Measurements from ENCODE around the gene RIC3.

The RIC3 gene, protein sequence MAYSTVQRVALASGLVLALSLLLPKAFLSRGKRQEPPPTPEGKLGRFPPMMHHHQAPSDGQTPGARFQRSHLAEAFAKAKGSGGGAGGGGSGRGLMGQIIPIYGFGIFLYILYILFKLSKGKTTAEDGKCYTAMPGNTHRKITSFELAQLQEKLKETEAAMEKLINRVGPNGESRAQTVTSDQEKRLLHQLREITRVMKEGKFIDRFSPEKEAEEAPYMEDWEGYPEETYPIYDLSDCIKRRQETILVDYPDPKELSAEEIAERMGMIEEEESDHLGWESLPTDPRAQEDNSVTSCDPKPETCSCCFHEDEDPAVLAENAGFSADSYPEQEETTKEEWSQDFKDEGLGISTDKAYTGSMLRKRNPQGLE

DNA sequence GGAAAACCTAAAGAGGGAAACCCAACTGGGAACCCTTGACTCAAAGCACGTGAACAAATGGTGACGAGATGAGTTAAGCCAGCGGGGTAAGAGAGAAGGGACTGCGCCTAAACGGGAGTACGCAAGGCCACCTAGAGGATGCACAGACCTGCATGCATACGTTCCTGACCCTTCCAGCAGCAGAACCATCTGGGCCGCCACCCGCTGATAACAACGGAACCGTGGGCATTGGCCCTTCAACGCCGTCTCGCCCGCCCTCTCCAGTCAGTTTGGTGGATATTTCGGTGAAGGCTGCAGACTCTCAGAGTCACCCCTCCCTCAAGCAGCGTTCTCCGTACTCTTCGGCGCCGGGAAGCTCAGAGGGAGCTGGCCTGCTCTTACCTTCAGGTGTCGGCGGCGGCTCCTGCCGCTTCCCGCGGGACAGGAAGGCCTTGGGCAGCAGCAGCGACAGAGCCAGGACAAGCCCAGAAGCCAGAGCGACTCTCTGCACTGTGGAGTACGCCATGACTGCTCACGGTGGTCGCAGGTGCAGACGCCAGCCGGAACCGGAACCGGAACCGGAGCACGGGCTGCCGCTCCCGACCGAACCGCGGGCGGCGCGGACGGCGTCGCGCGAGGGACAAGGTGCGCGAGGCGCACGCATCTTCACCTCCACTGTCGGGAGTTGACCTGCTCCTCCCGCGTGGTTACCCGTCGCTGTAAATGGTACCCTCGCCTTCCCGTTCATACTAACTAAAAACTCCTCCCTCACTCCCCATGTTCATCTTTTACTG is at the start of gene RIC3:
Gene RIC3 (minus strand): TSS at position 541 of the 773 bp plus-strand sequence. CDS start 36 bp downstream, at position 505.
- Histone ChIP-seq H3K36me3 (ENCODE audit: insufficient read depth, low read length) (no peaks in the 10 kb centered on the region), H3K9me3 (ENCODE audit: low read length) (no peaks in the 10 kb centered on the region), H2AFZ (ENCODE audit: low read depth, low read length) (peak within 1 kb of the TSS; percentile 69), H3K4me1 (ENCODE audit: insufficient read depth, low read length) (no peaks in the 10 kb centered on the region), H3K27me3 (ENCODE audit: insufficient read depth, low read length) (peaks cover 4% of the 10 kb centered on the region), H3K4me3 (ENCODE audit: low read length) (peak within 1 kb of the TSS; percentile 66)

DNA sequence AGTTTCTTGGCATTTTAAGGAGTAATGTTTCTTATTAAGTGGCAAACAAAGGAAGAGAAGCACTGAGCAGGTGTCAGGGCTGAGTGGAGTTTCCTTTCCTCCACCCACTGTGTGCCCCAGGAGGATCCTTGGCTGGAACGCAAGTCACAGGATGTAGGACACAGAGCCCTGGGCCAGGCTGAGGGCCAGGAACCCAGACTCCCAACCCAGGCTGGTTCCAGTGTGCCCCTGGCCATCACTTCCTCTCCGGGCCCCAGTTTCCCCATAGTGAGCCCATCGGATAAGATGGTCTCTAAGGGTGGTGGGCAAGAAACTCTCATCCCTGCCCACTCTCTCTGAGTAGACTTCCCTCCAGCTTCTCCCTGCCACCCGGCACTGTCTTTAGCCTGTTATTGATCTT is 49.6 kb upstream of the RIC3 start:
- Histone ChIP-seq H3K4me3 (ENCODE audit: low read length) (no peak overlapping the region), H3K27me3 (ENCODE audit: insufficient read depth, low read length) (peaks cover 21% of the 10 kb centered on the region), H3K9me3 (ENCODE audit: low read length) (no peaks in the 10 kb centered on the region), H3K4me1 (ENCODE audit: insufficient read depth, low read length) (no peaks in the 10 kb centered on the region), H3K36me3 (ENCODE audit: insufficient read depth, low read length) (no peaks in the 10 kb centered on the region), H2AFZ (ENCODE audit: low read depth, low read length) (no peak overlapping the region)

DNA sequence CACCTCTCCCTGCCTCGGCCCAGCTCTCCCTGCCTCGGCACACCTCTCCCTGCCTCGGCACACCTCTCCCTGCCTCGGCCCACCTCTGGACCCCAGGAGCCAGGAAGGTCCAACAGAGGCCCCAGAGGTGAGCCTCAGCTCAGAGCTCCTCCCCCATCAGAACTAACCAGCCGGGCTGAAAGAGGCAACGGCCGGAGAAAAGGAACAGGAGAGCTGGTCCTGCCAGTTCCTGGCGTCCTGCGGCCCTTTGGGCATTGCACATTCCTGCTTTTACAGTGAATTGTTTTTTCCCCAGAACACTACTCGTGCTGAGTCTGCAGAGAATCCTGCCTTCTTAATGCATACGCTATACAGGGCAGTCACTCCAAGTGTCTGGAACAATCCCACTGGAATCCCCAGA is 49.1 kb upstream of the RIC3 start:
- no peaks in the 10 kb centered on the region for H3K36me3 ChIP-seq (ENCODE audit: insufficient read depth, low read length)
- no peaks in the 10 kb centered on the region for H3K9me3 ChIP-seq (ENCODE audit: low read length)
- H3K27me3 ChIP-seq (ENCODE audit: insufficient read depth, low read length): peaks cover 21% of the 10 kb centered on the region
- no peak overlapping the region for H2AFZ ChIP-seq (ENCODE audit: low read depth, low read length)
- H3K4me3 ChIP-seq (ENCODE audit: low read length): no peak overlapping the region
- no peaks in the 10 kb centered on the region for H3K4me1 ChIP-seq (ENCODE audit: insufficient read depth, low read length)

DNA sequence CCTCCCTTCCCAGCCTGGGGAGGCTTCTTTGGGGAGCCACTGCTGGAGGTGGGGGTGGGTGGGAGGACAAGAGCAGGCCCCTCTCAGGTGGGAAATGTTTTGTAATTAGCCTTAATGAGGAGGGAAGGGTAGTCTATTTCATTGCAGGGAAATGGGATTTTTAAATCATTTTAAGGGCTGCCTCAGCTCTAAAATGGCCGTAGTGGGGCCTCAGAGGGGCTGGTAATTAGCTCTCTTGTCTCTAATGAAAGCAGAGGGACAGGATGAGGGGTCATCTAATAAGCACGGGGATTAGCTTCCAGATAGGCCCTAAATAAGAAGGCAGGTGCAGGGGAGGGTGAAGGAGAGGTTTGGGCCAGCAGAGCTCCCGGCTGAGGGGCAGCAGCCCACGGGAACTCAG is 48.3 kb upstream of the RIC3 start:
- Histone ChIP-seq H3K9me3 (ENCODE audit: low read length) (no peaks in the 10 kb centered on the region), H3K36me3 (ENCODE audit: insufficient read depth, low read length) (no peaks in the 10 kb centered on the region), H2AFZ (ENCODE audit: low read depth, low read length) (no peak overlapping the region), H3K4me1 (ENCODE audit: insufficient read depth, low read length) (no peaks in the 10 kb centered on the region), H3K27me3 (ENCODE audit: insufficient read depth, low read length) (peaks cover 21% of the 10 kb centered on the region), H3K4me3 (ENCODE audit: low read length) (no peak overlapping the region)

DNA sequence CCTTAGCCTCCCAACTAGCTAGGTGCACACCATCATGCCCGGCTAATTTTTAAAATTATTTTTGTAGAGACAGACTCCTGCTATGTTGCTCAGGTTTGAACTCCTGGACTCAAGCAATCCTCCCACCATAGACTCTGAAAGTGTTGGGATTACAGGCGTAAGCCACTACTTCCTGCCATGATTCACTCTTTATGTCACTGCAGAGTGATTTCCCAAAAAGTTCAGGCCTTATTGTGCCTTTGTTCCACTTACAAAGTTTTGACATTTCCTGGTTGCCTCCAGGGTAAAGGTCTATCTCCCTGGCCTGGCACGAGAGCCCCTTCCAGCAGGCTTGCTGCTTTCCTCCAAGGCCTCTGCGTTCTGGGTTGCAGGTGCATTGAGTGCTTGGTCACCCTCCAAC is 44.6 kb upstream of the RIC3 start:
- H3K9me3 ChIP-seq (ENCODE audit: low read length): no peaks in the 10 kb centered on the region
- peaks cover 27% of the 10 kb centered on the region for H3K27me3 ChIP-seq (ENCODE audit: insufficient read depth, low read length)
- H2AFZ ChIP-seq (ENCODE audit: low read depth, low read length): no peak overlapping the region

DNA sequence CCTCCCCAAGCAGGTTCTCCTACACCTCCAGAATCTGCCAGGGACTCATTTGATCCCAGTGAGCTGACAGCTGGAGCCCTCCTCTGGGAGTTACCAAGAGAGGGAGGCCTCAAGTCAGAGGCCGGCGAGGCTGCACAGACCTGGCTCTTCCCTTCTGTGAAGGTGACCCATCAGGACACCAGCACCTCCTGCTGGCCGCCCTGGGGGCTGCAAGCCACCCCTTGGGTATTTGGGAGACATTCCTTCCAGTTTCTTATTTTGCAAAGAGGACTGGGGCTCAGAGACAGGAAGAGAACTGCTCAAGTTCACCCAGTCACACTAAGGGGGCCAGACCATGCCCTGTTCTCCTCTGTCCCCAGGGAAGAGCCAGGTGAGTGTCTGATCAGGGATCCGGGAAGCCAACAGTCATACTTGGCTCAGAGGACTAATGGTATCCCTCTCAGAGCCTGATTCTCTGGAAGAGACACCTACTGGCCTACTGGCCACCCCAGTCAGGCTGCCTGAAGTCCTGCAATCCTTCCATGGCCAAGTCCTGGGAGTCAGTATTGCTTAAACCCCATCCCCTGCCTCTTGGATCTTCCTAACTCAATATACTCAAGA is 40.5 kb upstream of the RIC3 start:
- Histone ChIP-seq H3K36me3 (ENCODE audit: insufficient read depth, low read length) (no peaks in the 10 kb centered on the region), H2AFZ (ENCODE audit: low read depth, low read length) (no peak overlapping the region), H3K27me3 (ENCODE audit: insufficient read depth, low read length) (peaks cover 6% of the 10 kb centered on the region), H3K4me3 (ENCODE audit: low read length) (no peak overlapping the region), H3K9me3 (ENCODE audit: low read length) (no peaks in the 10 kb centered on the region), H3K4me1 (ENCODE audit: insufficient read depth, low read length) (peaks cover 12% of the 10 kb centered on the region)

More for the DNA sequence above, 44.6 kb upstream of the RIC3 start:
- no peaks in the 10 kb centered on the region for H3K36me3 ChIP-seq (ENCODE audit: insufficient read depth, low read length)
- H3K4me1 ChIP-seq (ENCODE audit: insufficient read depth, low read length): no peaks in the 10 kb centered on the region
- H3K4me3 ChIP-seq (ENCODE audit: low read length): no peak overlapping the region

DNA sequence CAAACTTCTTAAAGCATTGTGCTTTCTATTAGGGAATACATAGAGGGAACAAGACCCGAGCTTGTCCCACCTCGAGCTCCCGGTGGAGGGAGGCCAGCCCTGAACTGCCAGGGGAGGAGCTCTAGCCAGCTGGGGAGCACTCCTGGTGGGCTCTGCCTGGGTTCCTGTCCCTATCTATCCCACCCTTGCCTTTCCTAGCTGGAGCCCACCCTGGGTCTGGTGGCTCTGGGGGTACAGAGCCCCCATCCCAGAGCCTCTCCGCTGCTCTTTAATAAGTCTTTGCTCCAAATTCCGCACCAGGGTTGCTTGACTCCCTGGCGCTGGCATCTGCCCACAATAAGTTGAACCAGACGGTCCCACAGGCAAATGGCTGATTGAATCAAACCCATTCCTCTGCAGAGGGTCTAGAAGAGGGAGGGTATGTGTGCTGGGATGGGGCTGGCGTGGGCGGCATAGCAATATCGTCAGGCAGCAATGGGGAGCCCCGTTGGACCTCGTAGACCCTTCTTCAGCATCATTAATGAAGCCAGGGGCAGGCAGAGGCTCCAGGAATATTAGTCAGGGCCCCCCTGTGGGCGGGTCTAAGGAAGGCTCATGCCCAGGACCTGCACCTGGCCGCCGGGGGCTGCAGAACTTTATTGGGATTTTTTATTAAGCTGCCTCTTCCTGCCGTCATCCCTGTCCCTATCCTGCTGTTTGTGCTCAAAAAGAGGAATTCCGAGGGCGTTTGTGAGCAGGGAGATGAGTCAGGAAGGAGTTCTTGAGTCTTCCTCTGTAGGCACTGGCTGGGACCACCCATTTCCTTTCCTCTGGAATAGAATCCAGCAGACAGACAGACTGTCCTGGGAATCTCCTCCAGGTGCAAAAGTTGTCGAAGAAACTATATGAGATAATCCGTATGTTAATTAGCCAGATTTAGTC is 38.5 kb upstream of the RIC3 start:
- Histone ChIP-seq H3K27me3 (ENCODE audit: insufficient read depth, low read length) (peaks cover 6% of the 10 kb centered on the region), H2AFZ (ENCODE audit: low read depth, low read length) (peak overlapping the region; percentile 78), H3K36me3 (ENCODE audit: insufficient read depth, low read length) (no peaks in the 10 kb centered on the region), H3K4me3 (ENCODE audit: low read length) (peak overlapping the region; percentile 3), H3K9me3 (ENCODE audit: low read length) (no peaks in the 10 kb centered on the region), H3K4me1 (ENCODE audit: insufficient read depth, low read length) (peaks cover 12% of the 10 kb centered on the region)

DNA sequence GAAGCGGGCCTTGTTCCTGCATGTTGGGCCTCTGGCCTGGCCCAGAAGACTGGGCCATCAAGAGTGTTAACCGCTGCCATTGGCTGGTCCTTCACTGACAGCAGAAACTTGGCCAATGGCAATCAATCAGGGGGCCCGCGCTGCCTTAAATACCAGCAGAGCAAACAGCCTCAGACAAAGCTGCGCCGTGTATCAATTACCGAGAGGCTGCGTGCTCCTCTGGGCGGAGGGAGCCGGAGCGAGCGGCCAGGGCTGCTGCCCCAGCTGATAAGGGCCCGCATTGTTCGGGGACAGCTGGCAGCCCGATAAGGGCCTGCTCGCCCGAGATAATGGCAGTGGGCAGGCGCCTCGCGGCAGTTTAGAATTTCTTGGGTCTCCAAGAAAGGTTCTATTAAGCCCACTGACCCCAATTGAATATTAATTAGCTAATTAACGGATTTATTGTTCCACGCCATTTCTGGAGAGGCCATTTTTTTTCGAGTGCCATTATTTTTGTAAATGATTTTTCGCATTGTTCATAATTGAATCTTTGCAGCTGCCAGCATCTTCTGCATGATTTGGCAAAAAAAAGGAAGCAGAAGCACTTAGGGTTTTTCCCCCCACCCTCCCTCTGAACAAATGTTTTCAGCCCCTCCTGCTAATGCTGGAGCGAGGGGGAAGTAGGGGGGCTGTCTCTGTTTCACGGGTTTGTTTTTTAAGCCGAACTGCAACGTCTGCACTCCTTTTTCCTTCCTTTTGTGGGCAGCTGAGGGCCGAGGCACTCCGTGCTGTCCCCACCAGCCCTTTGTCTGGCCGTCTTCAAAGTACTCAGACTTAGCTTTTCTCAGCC is 37.6 kb upstream of the RIC3 start:
- peaks cover 12% of the 10 kb centered on the region for H3K4me1 ChIP-seq (ENCODE audit: insufficient read depth, low read length)
- peak overlapping the region; percentile 3 for H3K4me3 ChIP-seq (ENCODE audit: low read length)
- no peaks in the 10 kb centered on the region for H3K9me3 ChIP-seq (ENCODE audit: low read length)
- H3K27me3 ChIP-seq (ENCODE audit: insufficient read depth, low read length): peaks cover 4% of the 10 kb centered on the region
- no peaks in the 10 kb centered on the region for H3K36me3 ChIP-seq (ENCODE audit: insufficient read depth, low read length)
- H2AFZ ChIP-seq (ENCODE audit: low read depth, low read length): peak overlapping the region; percentile 78

DNA sequence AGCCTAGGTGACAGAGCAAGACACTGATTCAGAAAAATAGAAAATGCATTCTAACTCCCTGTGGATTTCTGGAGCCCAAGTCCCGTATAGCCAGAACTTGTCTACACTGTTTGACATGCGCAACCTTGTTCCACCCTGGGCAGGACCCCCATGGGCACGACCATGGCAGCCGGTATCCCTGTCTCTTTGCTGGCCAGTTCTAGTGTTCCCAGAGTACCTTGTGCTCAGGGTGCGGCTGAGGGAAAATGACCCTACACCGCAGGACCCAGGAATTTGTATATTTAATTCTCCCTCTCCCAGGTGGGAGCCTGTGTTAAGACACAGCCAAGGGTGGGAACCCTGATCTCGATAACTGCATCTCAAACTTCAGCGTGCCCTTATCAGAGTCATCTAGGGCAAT is 36.7 kb upstream of the RIC3 start:
- H3K36me3 ChIP-seq (ENCODE audit: insufficient read depth, low read length): no peaks in the 10 kb centered on the region
- H2AFZ ChIP-seq (ENCODE audit: low read depth, low read length): no peak overlapping the region
- no peaks in the 10 kb centered on the region for H3K27me3 ChIP-seq (ENCODE audit: insufficient read depth, low read length)
- H3K4me3 ChIP-seq (ENCODE audit: low read length): no peak overlapping the region
- peaks cover 12% of the 10 kb centered on the region for H3K4me1 ChIP-seq (ENCODE audit: insufficient read depth, low read length)
- H3K9me3 ChIP-seq (ENCODE audit: low read length): no peaks in the 10 kb centered on the region

DNA sequence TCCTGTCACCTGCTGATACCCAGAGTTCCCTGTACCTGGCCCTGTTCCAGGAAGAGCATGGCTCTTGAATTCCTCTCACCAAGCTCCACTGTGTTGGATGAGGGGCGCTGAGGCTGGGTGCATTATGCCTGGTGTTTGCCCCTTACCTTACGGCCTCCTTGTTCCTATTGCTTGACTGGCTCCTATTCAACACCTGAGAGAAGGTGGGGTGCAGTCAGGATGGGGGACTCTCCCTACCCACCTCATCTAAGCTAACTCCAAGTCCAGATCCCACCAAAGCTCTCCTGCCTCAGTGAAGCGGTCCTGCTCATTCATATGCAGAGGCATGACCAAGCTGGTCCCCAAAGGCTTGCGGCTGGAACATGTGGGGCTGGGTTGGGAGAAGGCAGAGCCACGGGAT is 35.8 kb upstream of the RIC3 start:
- no peak overlapping the region for H2AFZ ChIP-seq (ENCODE audit: low read depth, low read length)
- H3K36me3 ChIP-seq (ENCODE audit: insufficient read depth, low read length): no peaks in the 10 kb centered on the region
- H3K4me1 ChIP-seq (ENCODE audit: insufficient read depth, low read length): peaks cover 12% of the 10 kb centered on the region
- H3K9me3 ChIP-seq (ENCODE audit: low read length): no peaks in the 10 kb centered on the region
- H3K27me3 ChIP-seq (ENCODE audit: insufficient read depth, low read length): no peaks in the 10 kb centered on the region
- no peak overlapping the region for H3K4me3 ChIP-seq (ENCODE audit: low read length)

DNA sequence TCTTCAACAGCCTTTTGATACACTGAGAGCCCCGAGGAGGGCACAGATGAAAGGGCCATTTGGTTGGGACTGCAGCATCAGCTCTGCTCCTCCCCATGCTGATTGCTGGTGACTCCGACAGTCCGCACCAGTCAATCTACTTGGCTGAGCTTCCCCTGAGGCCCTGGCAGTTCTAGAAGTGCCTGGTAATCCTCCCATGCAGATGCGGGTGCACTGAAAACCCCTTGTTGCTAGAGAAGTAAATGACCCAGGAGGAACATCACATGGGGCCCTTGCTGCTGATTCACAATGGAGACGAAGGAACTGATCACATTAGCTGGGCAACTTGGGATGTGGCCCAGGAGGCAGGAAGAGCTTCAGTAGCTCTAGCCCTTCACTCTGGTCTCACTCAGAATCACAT is 35.2 kb upstream of the RIC3 start:
- H3K4me3 ChIP-seq (ENCODE audit: low read length): no peak overlapping the region
- H2AFZ ChIP-seq (ENCODE audit: low read depth, low read length): no peak overlapping the region
- H3K36me3 ChIP-seq (ENCODE audit: insufficient read depth, low read length): no peaks in the 10 kb centered on the region
- no peaks in the 10 kb centered on the region for H3K27me3 ChIP-seq (ENCODE audit: insufficient read depth, low read length)
- peaks cover 12% of the 10 kb centered on the region for H3K4me1 ChIP-seq (ENCODE audit: insufficient read depth, low read length)
- no peaks in the 10 kb centered on the region for H3K9me3 ChIP-seq (ENCODE audit: low read length)

DNA sequence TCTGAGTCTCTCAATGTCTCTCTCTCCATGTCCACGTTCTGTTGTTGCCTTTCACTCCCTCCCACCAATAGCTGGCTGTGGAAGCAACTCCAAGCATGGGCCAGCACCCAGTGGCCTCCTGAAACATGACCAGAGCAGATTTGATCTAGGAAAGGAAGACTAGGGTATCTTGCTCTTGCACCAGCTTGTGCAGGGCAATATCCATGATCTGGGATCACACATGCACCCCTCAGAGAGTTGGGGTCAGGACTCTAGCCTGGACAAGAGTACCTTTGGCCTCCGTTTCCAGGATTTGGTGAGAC is 34.5 kb upstream of the RIC3 start:
- no peaks in the 10 kb centered on the region for H3K36me3 ChIP-seq (ENCODE audit: insufficient read depth, low read length)
- no peak overlapping the region for H3K4me3 ChIP-seq (ENCODE audit: low read length)
- H2AFZ ChIP-seq (ENCODE audit: low read depth, low read length): no peak overlapping the region
- no peaks in the 10 kb centered on the region for H3K9me3 ChIP-seq (ENCODE audit: low read length)
- H3K4me1 ChIP-seq (ENCODE audit: insufficient read depth, low read length): peaks cover 12% of the 10 kb centered on the region
- H3K27me3 ChIP-seq (ENCODE audit: insufficient read depth, low read length): no peaks in the 10 kb centered on the region
